HG03521 (cell line): Measurements from ENCODE around the gene ANO8.
"Not testable (repeated sequence)": the region's sequence is repeated elsewhere in the genome, so short reads cannot be mapped to it uniquely, and the experiment has no call there.

Experiments used
- ATAC-seq: cut with Tn5 transposase; IDR thresholded peaks from one replicate; pipeline ENCODE4 v1.9.1; 2021; ENCODE audit warnings: mild to moderate bottlenecking, moderate library complexity; ENCODE audit not compliant: unreplicated experiment

ANO8 gene

GRCh38 chr19:17334414-17335409 lies at the start of gene ANO8:
ANO8 (minus strand) TSS chr19:17334855; CDS start chr19:17334670, 185 bp downstream.
- no peak for ATAC-seq

- no peak for ATAC-seq
Measured at GRCh38 chr19:17380426-17381138, 45.9 kb upstream of the ANO8 start.

GRCh38 chr19:17379221-17379631 lies 44.6 kb upstream of the ANO8 start:
- ATAC-seq, result no peak

DNA sequence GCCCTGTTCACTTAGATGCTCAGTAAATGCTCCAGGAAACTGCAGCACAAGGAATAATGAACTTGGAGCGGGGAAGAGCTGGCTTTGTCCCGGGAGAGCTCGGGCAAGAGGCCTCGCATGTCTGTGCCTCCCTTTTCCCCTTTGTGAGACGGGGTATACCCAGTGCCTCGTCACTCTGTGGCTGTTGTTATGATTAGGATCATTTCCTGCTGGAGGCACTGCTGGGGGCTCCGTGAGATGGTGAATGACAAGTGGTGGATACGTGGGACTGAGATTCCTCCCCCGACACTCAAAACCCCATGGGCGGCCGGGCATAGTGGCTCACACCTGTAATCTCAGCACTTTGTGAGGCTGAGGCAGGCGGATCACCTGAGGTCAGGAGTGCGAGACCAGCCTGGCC lies 43.6 kb upstream of the ANO8 start:
- ATAC-seq, result no peak

DNA sequence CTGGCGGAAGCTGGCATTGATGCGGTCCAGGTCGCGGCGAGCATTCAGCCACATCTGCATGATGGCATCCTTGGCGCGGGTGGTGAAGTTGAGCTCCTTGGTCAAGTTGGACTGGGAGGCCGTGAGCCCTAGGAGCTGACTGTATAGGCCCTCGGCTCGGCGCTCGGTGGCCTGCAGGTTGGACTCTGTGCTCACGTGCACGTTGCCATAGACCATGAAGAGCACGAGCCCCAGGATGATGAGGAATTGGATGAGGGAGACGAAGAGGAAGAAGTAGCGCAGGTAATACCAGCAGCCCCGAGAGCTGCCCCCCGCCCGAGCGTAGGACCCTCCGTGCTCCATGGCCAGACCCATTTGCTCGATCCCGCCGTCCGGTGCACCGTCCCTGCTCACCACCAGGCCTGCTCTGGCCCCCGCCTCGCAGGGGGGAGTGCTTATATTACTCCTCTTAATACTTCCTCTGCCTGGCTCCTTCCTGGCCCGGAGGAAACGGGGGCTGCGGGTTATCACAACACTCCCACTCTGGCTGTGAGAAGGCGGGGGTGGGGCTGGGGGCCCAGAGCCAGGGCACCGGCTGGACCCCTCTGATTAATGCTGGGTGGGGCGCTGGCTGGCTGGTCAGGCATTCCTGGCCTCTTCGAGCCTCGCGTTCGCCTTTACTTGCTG lies 42.4 kb upstream of the ANO8 start, which contains the start of gene PLVAP:
TSS of gene PLVAP (minus strand) at position 408 of the 666 bp plus-strand sequence. CDS start at position 354, 54 bp downstream.
- no peak for ATAC-seq

GRCh38 chr19:17370026-17370587 lies 35.5 kb upstream of the ANO8 start:
- no peak for ATAC-seq

GRCh38 chr19:17365361-17365760 lies 30.7 kb upstream of the ANO8 start:
- ATAC-seq, result no peak

DNA sequence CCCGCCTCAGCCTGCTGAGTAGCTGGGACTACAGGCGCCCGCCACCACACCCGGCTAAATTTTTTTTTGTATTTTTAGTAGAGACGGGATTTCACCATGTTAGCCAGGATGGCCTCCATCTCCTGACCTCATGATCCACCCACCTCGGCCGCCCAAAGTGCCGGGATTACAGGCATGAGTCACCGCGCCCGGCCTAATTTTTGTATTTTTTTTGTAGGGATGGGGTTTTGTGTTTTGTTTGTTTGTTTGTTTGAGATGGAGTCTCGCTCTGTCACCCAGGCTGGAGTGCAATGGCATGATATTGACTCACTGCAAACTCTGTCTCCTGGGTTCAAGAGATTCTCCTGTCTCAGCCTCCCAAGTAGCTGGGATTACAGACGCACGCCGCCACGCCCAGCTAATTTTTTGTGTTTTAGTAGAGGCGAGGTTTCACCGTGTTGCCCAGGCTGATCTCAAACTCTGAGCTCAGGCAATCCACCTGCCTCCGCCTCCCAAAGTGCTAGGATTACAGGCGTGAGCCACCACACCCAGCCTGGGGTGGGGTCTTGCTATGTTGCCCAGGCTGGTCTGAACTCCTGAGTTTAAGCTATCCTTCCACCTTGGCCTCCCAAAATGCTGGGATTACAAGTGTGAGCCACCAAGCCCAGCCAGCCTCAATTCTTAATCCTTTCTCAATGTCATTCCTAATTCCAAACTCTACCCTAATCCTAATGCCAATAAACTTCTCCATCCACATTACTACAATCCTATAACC lies 29.4 kb upstream of the ANO8 start:
- ATAC-seq, result not testable (repeated sequence)

GRCh38 chr19:17359905-17360800 lies 25.5 kb upstream of the ANO8 start:
- no peak for ATAC-seq

DNA sequence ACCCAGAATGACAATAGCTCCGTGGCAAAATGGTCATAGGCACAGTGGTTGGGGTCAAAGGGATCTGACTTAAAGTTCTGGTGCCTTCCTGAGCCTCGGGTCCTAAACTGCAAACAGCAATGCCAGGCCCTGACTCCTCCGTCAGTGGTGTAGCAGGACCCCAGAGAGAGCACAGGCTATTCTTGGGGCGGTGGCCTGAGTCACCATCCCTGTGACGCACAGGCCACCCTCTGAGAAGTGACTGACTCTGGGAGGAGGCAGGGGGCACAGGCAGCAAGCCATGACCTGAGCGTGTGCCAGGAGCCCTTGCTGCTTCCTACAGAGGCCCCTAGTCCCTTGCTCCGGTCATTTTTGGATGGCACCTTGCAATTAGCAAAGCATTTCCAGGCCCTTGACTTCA lies 23.7 kb upstream of the ANO8 start:
- no peak for ATAC-seq

- no peak for ATAC-seq
Measured at GRCh38 chr19:17357724-17358123, 23.1 kb upstream of the ANO8 start.

DNA sequence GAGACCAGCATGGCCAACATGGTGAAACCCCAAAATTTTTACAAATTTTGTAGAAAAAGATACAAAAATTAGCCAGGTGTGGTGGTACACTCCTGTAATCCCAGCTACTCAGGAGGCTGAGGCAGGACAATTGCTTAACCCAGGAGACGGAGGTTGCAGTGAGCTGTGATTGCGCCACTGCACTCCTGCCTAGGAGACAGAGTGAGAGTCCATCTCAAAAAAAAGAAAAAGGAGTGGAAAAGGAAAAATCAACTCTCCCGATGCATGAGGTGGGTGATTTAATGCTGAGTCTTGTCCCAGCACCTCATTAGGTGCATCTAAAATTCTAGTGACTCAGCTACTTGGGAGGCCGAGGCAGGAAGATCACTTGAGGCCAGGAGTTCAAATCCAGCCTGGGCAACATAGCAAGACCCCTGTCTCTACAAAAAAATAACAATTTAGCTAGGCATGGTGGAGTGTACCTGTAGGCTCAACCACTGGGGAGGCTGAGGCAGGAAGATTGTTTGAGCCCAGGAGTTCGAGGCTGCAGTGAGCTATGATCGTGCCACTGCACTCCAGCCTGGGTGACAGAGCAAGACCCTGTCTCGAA lies 22.5 kb upstream of the ANO8 start:
- no peak for ATAC-seq

DNA sequence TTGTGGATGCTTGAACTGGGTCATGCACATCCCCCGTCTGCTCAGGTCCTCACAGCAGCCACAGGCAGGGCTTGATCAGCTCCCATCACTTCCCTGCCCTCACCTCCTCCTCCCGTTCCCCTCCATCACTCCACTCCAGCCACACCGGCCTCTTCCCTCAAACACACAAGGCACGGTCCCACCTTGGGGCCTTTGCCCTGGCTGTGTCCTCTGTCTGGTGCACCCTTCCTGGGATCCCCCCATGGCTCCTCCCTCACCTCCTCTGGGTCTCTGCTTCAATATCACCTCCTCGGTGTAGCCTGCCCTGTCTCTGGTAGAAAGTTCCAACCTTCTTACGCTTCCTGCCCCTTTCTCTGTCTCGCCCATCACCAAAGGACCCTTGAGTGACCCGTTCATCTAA lies 18.7 kb upstream of the ANO8 start:
- no peak for ATAC-seq

- ATAC-seq, result no peak
Measured at GRCh38 chr19:17352608-17353280, 18.1 kb upstream of the ANO8 start.

DNA sequence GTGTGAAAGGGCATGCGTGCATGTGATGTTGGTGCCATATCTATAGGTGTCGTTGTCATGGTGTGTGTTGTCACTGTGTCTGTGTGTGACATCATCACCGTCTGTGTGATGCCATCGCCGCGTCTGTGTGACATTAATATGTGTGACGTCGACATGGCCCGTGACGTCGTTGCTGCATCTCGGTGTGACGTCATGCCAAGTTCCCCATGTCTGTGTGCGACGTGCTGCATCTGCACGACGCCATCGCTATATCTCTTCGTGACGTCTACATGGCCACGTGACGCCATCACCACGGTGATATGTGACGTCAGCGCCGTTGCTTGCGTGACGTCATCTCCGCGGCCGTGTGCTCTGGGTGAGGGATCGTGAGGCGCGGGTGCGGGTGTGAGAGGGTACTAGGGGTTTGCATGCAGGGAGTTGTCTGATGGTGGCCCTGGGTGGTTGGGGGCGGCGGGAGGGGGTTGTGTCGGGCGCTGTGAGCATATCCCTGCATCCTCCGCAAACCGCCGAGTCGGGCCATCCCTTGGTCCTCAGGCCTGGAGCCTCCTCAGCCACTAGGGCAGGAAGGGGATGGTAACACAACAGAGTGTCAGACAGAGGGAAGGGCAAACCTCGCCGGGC lies 17.3 kb upstream of the ANO8 start:
- no peak for ATAC-seq

GRCh38 chr19:17348700-17349099 lies 14.0 kb upstream of the ANO8 start:
- no peak for ATAC-seq

DNA sequence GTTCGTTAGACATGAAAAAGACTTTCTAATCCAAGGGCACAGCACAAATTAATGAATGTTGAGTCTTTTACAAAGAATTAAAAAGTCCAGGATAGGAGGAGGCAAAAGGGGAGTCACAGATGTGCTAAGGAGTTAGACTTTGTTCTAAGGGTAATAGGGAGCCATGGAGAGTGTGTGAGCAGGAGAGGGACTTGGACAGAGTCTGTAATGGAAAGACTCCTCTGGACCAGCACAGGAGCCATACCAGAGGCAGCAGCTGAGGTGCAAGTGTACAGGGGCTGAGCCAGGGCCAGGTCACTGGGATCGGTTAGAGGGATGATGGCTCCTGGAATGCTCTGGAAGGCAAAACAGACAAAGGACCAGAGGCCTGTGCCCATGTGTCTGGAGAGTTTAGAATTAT lies 13.2 kb upstream of the ANO8 start:
- ATAC-seq, result no peak

- ATAC-seq, result no peak
Measured at GRCh38 chr19:17347361-17347760, 12.7 kb upstream of the ANO8 start.
